MM.1S (cell line): ENCODE measurements around the gene TASL.

Experiments used
- CTCF ChIP-seq: fragments of 300-600 bp; sonication (generic); IDR thresholded peaks from 2 replicates; pipeline ENCODE4 v1.5.1; 2016; ENCODE audit warnings: antibody characterized with exemption, low read length, mixed read lengths
- EZH2 ChIP-seq: fragments of 300-600 bp; sonication (generic); optimal IDR thresholded peaks from 2 replicates; pipeline ENCODE3; 2017; ENCODE audit warnings: low read depth, mild to moderate bottlenecking, antibody characterized with exemption, low read length, mixed read lengths

DNA sequence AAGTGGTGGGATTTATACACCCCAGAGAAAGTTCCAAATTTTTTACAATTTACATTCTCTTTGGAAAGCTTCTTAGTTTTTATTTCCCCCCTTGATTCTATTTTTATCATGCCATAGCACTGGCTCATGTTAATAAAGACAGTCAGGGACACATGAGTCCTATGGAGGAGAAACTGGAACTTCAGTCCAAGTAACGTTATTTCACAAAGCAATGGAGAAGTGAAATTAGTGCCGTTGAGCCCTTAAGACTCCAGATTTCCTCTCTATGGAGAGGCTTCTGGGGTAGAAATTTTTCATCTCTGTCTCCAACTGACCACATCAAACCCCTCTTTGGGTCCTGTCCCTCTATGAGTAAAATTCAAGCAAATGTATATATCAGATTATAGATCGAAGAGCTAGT, 12.8 kb upstream of the TASL start:
- TF ChIP-seq CTCF = no peak
- TF ChIP-seq EZH2 = no peak
